Astrocyte (in vitro differentiated cells and primary cell): ENCODE data around the gene UBE2R2.

Experiments used
- CTCF ChIP-seq: IDR thresholded peaks from 2 replicates; pipeline ENCODE4 v1.5.1; 2011; ENCODE audit warnings: low read depth, mild to moderate bottlenecking, inconsistent platforms, low read length, moderate library complexity; ENCODE audit not compliant: insufficient read depth
- EZH2 ChIP-seq: IDR thresholded peaks from 2 replicates; pipeline ENCODE4 v1.6.1; 2012; ENCODE audit warnings: mild to moderate bottlenecking, low read length, inconsistent platforms; ENCODE audit not compliant: insufficient read depth

- no peak for TF ChIP-seq CTCF
- no peak for TF ChIP-seq EZH2
Observed at GRCh38 chr9:33843312-33843961, 26.5 kb downstream of the UBE2R2 start.
